NCI-H2029 treated with DMSO at 0.1 percent for 48 hours (cell line): ENCODE measurements around the gene LIG1.
"Not testable (repeated sequence)": the region's sequence is repeated elsewhere in the genome, so short reads cannot be mapped to it uniquely, and the experiment has no call there.

Experiments used
- DNase-seq: peaks from one replicate; lab custom pipeline; 2025; lab: John Stamatoyannopoulos, UW

The LIG1 gene

GRCh38 chr19:48121066-48121465, 49.1 kb downstream of the LIG1 start:
- no peak for DNase-seq

- no peak for DNase-seq
Measured at GRCh38 chr19:48120505-48120904, 49.6 kb downstream of the LIG1 start.

- no peak for DNase-seq
Measured at GRCh38 chr19:48118131-48118517, 52.0 kb downstream of the LIG1 start.

GRCh38 chr19:48117515-48118130, 52.5 kb downstream of the LIG1 start:
- DNase-seq, result no peak

GRCh38 chr19:48113190-48113917, 56.8 kb downstream of the LIG1 start:
- DNase-seq, result no peak

- DNase-seq, result peak; percentile 5
Measured at GRCh38 chr19:48111280-48111679, 58.9 kb downstream of the LIG1 start.

- DNase-seq, result peak; percentile 62
Measured at GRCh38 chr19:48110350-48110966, 59.7 kb downstream of the LIG1 start, which contains the start of gene PLA2G4C. PLA2G4C (minus strand) TSS chr19:48110817; CDS start chr19:48106529, 4,288 bp downstream.

GRCh38 chr19:48108997-48109782, 61.0 kb downstream of the LIG1 start:
- no peak for DNase-seq

GRCh38 chr19:48103922-48104321, 66.2 kb downstream of the LIG1 start:
- no peak for DNase-seq

- peak; percentile 25 for DNase-seq
Measured at GRCh38 chr19:48102870-48103751, 67.0 kb downstream of the LIG1 start.

- DNase-seq, result no peak
Measured at GRCh38 chr19:48095612-48096175, 74.5 kb downstream of the LIG1 start.

- no peak for DNase-seq
Measured at GRCh38 chr19:48094855-48095203, 75.3 kb downstream of the LIG1 start.

- no peak for DNase-seq
Measured at GRCh38 chr19:48094129-48094854, 75.9 kb downstream of the LIG1 start.

GRCh38 chr19:48091111-48091718, 78.9 kb downstream of the LIG1 start:
- not testable (repeated sequence) for DNase-seq

- DNase-seq, result peak; percentile 38
Measured at GRCh38 chr19:48090281-48090802, 79.8 kb downstream of the LIG1 start.

GRCh38 chr19:48088991-48089390, 81.2 kb downstream of the LIG1 start:
- not testable (repeated sequence) for DNase-seq

GRCh38 chr19:48085904-48086864, 84.0 kb downstream of the LIG1 start:
- no peak for DNase-seq

GRCh38 chr19:48085076-48085475, 85.1 kb downstream of the LIG1 start:
- no peak for DNase-seq

- no peak for DNase-seq
Measured at GRCh38 chr19:48081106-48081505, 89.0 kb downstream of the LIG1 start.
